ENCODE results near the gene CTNS. TPM values are rescaled to one million over a fixed set of nuclear protein-coding genes. Genes with fewer than 3 reads are reported as not detected.

Gene CTNS
- total RNA-seq, 1 experiment from 2014 or later = 8.9 TPM

DNA sequence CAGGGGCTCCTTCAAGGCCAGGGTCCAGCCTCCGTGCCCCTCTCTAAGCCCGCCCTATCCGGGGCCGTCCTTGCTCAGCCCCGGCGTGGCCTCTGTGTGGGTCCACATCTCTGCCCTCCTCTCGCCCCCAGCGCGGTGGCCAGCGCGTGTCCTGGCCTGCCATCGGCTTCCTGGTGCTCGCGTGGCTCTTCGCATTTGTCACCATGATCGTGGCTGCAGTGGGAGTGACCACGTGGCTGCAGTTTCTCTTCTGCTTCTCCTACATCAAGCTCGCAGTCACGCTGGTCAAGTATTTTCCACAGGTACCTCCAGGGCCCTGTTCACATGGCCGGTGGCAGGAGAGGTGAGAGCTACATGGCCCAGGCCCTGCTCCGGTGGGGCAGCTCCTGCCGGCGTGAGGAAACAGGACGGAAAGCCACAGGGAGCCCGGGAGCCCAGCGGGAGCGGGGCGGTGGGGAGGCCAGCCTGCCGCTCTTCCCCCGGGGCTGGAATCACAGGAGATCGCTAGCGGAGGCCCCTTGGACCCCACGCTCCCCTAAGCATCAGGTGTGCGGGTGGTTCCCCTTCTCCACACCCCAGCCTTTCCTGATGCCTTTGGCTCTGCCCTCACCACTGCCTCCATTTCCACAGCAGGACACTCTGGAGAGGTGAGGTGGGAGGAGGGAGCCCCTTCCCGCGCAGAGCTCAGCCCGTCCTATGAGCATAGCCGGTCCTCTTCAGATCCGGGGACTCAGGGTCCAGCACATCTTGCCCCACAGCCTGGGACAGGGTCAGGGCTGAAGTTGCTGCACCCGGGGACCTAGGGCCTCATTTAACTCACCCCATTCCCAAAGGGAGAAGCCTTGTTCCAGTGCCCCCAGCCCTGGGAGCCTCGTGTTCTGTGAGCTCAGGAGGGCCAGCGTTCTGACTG is 21.6 kb downstream of the CTNS start:
- DNase-seq (ENCODE audit: low read depth in 1 of 2, low spot score in 2 of 2) = no peak
- Histone ChIP-seq H3K9me3 (replicated peaks) (no peaks in the 10 kb centered on the region), H3K4me1 (replicated peaks) (peaks cover 31% of the 10 kb centered on the region), H3K27me3 (replicated peaks) (no peaks in the 10 kb centered on the region), H3K4me3 (no peak overlapping the region), H3K27ac (no peak overlapping the region), H3K36me3 (peaks cover 54% of the 10 kb centered on the region)

DNA sequence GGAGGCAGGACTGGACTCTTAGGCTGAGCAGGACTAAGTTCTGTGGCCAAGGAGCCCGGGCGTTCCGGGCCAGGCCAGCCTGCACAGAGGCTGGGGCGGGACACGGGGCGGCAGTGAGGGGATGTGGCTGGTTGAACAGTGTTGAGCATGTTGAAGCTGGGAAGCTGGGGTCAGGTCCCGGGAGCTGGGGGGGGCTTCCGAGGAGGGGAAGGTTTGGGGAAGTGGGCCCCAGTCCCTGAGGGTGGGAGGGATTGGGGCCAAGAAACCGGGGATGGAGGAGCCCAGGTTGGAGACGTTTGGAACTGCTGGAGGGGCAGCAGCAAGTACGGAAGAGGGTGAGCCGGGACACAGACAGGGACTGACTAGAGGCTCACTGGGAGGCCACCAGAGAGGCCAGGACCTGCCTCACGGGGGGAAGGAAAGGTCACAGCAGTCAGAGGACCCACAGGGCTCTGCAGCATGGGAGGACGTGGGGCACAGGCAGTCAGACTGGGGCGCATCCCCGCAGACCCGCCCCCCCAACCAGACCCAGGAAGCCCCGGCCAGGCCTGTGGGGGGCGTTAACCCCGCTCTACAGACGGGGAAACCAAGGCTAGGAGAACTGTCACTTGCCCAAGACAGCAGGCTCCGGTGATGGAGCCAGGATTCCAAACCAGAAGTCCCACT is 22.4 kb downstream of the CTNS start:
- no peaks in the 10 kb centered on the region for H3K9me3 ChIP-seq (replicated peaks)
- peaks cover 62% of the 10 kb centered on the region for H3K36me3 ChIP-seq
- H3K27ac ChIP-seq = peak overlapping the region; percentile 38
- no peak for DNase-seq (ENCODE audit: low read depth in 1 of 2, low spot score in 2 of 2)
- H3K27me3 ChIP-seq (replicated peaks) = no peaks in the 10 kb centered on the region
- peaks cover 31% of the 10 kb centered on the region for H3K4me1 ChIP-seq (replicated peaks)
- H3K4me3 ChIP-seq = no peak overlapping the region

DNA sequence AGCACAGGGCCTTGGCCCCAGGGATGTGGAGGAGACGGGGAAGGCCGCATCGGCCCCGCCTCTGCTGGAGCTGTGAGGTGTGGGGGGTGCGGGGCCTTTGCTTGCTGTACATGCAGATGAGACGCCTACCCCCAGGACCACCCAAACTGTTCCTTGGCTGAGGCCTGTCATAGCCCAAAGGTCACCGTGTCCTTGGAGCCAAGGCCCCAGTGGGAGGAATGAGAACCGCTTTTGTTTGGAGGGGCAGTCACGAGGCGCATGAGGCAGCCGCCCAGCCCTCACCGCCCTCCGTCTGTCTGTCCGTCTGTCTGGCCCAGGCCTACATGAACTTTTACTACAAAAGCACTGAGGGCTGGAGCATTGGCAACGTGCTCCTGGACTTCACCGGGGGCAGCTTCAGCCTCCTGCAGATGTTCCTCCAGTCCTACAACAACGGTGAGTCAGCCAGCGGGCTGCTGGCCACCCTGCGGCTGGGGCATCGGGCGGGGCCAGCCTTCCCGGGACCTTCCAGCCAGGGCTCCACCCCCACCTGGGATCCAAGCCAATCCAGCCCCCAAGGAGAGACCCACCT is 23.1 kb downstream of the CTNS start:
- DNase-seq (ENCODE audit: low read depth in 1 of 2, low spot score in 2 of 2) = peak; percentile 85 to 90
- Histone ChIP-seq H3K27me3 (replicated peaks) (no peaks in the 10 kb centered on the region), H3K36me3 (peaks cover 69% of the 10 kb centered on the region), H3K9me3 (replicated peaks) (no peaks in the 10 kb centered on the region), H3K27ac (peak overlapping the region; percentile 38), H3K4me1 (replicated peaks) (peaks cover 31% of the 10 kb centered on the region), H3K4me3 (no peak overlapping the region)

DNA sequence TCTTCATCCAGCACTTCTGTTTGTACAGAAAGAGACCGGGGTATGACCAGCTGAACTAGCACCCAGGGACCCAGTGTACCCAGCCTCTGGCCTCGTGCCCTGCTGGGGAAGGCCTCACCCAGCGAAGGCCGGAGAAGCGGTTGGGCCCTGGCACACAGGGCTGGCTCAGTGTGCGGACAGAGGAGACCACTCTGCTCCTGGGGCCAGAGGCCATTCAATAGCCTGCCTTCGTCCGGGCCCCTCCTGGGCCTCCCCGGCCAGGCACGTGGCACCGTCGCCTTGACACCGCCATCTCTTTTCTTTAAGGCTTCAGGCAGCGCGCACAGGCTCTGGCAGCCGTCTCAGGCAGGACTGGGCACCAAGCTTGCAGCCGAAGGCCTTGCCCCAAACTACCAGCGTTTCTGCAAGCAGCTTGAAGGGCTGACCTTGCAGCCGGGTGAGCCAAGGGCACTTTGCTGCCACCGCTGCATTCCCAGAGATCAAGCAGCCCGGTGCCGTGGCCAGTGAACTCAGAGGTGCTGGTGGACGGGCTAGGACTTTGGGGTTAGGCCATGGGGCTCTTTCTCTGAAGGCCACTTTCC is 23.8 kb downstream of the CTNS start:
- no peak for DNase-seq (ENCODE audit: low read depth in 1 of 2, low spot score in 2 of 2)
- Histone ChIP-seq H3K4me1 (replicated peaks) (peaks cover 31% of the 10 kb centered on the region), H3K36me3 (peaks cover 75% of the 10 kb centered on the region), H3K27me3 (replicated peaks) (no peaks in the 10 kb centered on the region), H3K27ac (0 out of 2 replicates have a peak overlapping the region, but pooled peaks have one; percentile 3), H3K4me3 (no peak overlapping the region), H3K9me3 (replicated peaks) (no peaks in the 10 kb centered on the region)

DNA sequence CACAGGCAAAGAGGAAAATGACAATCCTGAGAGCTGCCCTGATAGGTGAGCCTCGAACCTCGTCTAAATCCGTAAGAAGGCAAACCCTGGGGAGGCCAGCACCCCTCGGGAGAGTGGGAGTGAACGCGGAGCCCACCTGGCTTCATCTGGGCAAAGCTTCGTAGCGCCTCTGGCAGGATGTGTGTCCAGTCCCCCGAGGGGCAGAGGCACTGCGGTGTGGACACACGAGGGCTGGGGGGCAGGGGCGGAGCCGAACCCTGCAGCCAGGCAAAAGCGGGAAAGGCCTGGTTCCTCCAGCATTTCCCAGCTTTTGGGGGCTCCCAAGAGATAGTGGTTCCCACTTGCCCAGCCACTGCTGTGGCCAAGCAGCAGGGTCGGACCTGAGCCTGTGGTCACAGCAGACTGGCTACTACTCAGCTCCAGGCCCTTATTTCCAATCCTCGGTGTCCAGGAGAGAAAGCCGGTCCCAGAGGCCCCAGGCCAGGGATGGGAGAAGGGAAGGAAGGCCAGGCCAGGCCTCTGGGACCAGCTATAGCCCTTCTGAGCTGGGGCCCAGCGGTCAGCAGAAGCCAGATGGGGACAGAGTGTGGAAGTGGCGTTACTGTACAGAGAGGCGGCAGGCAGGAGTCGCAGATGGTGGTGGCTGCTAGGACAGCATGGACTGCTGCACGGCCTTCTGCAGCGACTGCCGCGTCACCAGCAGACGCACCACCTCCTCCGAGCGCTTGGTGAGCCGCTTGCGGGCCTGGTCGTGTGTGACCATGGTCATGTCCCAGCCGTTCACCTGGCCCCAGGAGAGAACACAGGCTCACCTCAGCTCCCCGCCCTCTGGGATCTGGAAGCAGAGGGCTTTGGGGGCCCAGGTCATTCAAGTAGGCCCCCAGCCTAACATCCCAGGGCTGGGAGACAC is 26.8 kb downstream of the CTNS start:
- Histone ChIP-seq H3K27me3 (replicated peaks) (no peaks in the 10 kb centered on the region), H3K36me3 (peaks cover 82% of the 10 kb centered on the region), H3K4me3 (no peak overlapping the region), H3K4me1 (replicated peaks) (peaks cover 36% of the 10 kb centered on the region), H3K27ac (no peak overlapping the region), H3K9me3 (replicated peaks) (no peaks in the 10 kb centered on the region)
- no peak for DNase-seq (ENCODE audit: low read depth in 1 of 2, low spot score in 2 of 2)

DNA sequence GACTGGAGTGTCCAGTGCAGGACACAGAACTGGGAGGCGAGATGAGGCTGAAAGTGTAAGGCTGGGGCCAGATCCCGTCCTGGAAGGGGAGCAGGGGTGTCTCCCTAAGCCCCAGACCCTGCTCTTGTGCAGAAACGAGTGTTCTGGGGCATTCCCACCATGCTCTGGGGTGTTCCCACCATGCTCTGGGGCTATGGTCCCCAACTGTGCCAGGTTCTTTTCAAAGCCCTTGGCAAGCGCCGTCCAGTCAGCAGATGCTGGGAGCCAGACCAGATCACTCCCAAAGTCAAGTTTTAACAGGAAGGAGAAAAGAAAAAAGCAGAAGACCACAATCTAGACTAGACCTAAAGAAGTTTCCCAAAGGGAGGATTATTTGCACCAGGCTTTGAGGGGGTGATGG is 29.3 kb downstream of the CTNS start:
- peaks cover 85% of the 10 kb centered on the region for H3K36me3 ChIP-seq
- no peak overlapping the region for H3K4me3 ChIP-seq
- no peaks in the 10 kb centered on the region for H3K27me3 ChIP-seq (replicated peaks)
- H3K9me3 ChIP-seq (replicated peaks) = no peaks in the 10 kb centered on the region
- no peak for DNase-seq (ENCODE audit: low read depth in 1 of 2, low spot score in 2 of 2)
- no peak overlapping the region for H3K27ac ChIP-seq
- H3K4me1 ChIP-seq (replicated peaks) = peaks cover 18% of the 10 kb centered on the region

DNA sequence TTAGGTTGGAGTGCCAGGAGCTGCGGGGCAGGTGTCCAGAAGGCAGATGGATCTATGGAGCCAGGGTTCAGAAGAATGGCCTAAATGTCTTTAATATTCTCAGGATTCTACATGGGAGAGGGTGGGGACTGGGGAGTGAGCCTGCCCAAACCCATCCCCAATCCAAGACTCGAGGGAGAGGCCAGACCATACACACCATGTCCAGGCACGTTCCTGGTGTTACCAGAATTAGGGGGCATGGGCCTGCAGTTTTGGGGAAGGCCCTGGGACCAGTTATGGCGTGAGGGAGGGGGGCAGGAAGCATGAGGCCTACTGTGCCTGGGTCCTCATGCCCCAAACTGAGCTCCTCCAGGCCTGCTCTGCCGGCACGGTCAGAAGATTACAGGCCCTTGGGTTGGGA is 30.0 kb downstream of the CTNS start:
- Histone ChIP-seq H3K27ac (no peak overlapping the region), H3K9me3 (replicated peaks) (no peaks in the 10 kb centered on the region), H3K27me3 (replicated peaks) (no peaks in the 10 kb centered on the region), H3K36me3 (peaks cover 79% of the 10 kb centered on the region), H3K4me1 (replicated peaks) (peaks cover 17% of the 10 kb centered on the region), H3K4me3 (no peak overlapping the region; the same call in 1 of the 2 replicates)
- DNase-seq (ENCODE audit: low read depth in 1 of 2, low spot score in 2 of 2) = no peak

DNA sequence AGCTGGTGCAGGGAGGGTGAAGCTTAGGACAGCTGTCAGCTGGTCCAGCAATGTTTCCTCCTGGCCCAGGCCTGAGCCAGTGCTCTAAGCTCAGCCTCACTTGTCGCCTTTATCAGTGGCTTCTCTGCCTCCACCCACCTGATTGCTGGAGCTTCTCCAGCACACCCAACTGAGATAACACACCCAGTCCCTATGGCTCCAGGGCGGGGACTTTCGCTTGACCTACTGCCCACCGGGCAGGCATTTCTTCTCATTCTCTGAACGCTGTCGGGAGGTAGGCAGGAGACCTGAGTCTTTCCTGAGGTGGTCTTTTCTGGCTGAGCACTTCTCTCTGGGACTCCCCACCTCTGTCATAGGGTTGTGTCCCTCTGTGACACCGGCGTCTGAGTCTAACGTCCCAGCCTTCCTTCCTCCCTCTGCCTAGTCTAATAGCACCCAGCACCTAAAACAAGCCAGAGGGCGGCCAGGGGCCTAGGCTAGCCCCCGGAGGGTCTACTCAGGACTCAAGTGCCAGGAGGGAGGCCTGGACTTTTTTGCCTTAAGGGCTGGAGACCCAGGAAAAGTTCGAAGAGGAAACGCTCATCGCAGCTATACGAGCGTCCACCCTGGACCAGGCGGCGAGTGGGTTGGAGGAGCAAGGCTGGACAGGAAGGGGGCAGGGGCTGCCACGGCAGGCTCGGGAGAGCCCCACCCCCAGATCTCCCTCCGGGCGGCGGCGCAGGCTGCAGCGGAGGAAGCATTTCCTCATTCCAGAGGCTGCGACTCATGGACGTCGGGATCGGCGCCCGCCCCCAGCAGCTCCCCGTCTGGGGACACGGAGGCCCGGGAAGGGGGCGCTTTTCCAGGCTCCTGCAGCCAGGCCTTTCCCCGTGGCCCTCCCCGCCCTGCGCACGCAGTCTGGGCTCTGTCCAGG is 31.1 kb downstream of the CTNS start:
- peak; percentile 95 for DNase-seq (ENCODE audit: low read depth in 1 of 2, low spot score in 2 of 2)
- Histone ChIP-seq H3K4me1 (replicated peaks) (peaks cover 17% of the 10 kb centered on the region), H3K36me3 (peaks cover 72% of the 10 kb centered on the region), H3K4me3 (peak overlapping the region; percentile 90), H3K9me3 (replicated peaks) (no peaks in the 10 kb centered on the region), H3K27ac (peak overlapping the region; percentile 95), H3K27me3 (replicated peaks) (no peaks in the 10 kb centered on the region)

DNA sequence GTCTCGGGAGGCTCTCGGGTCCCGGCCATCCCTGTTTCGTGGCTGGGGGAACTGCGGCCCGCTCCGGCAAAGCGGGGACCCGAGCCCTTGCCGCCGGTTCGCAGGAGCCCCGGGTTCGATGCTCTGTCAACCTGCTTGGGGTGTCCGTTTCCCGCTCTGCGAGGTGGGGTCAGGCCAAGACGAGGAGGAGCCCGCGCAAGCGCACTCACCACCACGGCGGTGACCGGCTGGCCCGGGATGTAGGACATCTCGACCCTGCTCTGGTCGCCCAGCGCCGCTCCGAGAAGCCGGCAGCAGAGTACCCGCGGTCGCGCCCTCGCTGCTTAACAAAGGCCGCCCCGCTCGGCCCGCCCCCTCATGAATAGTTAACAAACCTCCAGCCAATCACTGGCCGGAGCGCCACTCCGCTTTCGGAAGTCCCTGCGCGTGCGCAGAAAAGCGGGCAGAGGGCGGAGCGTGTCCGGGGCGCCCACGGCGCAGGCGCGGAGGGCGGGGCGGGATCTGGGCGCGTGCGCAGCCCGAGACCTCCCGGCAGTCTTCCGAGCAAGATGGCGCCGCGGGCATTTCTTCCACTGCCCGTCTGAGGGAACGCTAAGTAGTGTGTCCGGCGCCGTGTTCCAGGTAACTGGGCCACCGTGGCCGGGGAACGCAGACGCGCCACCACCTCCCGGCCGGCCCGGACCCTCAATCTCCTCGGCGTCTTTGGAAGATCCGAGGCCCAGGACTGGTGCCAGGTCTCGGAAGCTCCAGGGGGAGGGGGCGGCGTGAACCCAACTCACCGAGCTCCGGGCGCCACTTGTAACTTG is 31.9 kb downstream of the CTNS start, which contains the start of the genes EMC6 and TAX1BP3:
EMC6 (plus strand) TSS at position 534 of the 806 bp plus-strand sequence. CDS start 335 bp downstream, outside the sequence.
TAX1BP3 (minus strand) TSS at position 300 of the 806 bp plus-strand sequence; CDS start at position 248, 52 bp downstream.
- H3K4me3 ChIP-seq = peak within 1 kb of the TSS; percentile 90
- H3K4me1 ChIP-seq (replicated peaks) = peaks cover 17% of the 10 kb centered on the region
- H3K36me3 ChIP-seq = peaks cover 65% of the 10 kb centered on the region
- no peaks in the 10 kb centered on the region for H3K27me3 ChIP-seq (replicated peaks)
- DNase-seq (ENCODE audit: low read depth in 1 of 2, low spot score in 2 of 2) = peak; percentile 98
- H3K9me3 ChIP-seq (replicated peaks) = no peaks in the 10 kb centered on the region
- H3K27ac ChIP-seq = peak within 1 kb of the TSS; percentile 95

DNA sequence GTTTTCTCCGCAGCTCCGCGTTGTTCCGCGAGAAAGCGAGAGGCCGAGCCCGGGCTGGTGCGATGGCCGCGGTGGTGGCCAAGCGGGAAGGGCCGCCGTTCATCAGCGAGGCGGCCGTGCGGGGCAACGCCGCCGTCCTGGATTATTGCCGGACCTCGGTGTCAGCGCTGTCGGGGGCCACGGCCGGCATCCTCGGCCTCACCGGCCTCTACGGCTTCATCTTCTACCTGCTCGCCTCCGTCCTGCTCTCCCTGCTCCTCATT is 32.5 kb downstream of the CTNS start:
- H3K4me3 ChIP-seq = peak overlapping the region; percentile 90
- H3K27ac ChIP-seq = peak overlapping the region; percentile 95
- DNase-seq (ENCODE audit: low read depth in 1 of 2, low spot score in 2 of 2) = no peak
- no peaks in the 10 kb centered on the region for H3K27me3 ChIP-seq (replicated peaks)
- H3K9me3 ChIP-seq (replicated peaks) = no peaks in the 10 kb centered on the region
- H3K36me3 ChIP-seq = peaks cover 60% of the 10 kb centered on the region
- H3K4me1 ChIP-seq (replicated peaks) = peaks cover 17% of the 10 kb centered on the region

DNA sequence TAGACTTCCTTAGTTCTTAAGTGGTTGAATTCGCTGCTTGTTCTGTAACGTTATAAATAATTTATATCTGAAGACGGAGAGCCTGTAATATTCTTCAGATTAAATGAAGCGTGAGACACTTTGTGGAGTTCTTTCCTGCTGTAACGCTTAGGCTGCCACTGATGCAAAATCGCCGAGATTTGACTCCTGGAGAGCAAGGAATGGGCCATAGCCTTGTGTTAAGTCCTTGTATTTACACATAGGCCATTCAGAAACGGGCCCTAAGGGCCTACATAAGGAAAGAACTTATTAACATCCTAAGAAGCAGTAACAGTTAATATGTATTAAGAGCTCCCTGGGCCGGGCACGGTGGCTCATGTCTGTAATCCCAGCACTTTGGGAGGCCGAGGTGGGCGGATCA is 33.0 kb downstream of the CTNS start:
- peaks cover 54% of the 10 kb centered on the region for H3K36me3 ChIP-seq
- H3K27ac ChIP-seq = no peak overlapping the region
- peak overlapping the region; percentile 90 for H3K4me3 ChIP-seq
- peaks cover 17% of the 10 kb centered on the region for H3K4me1 ChIP-seq (replicated peaks)
- DNase-seq (ENCODE audit: low read depth in 1 of 2, low spot score in 2 of 2) = no peak
- H3K27me3 ChIP-seq (replicated peaks) = no peaks in the 10 kb centered on the region
- no peaks in the 10 kb centered on the region for H3K9me3 ChIP-seq (replicated peaks)
